Activated CD8-positive, alpha-beta memory T cell treated with anti-CD3 and anti-CD28 coated beads, Interleukin-2, amount 50 U/mL, for 24 hours (primary cell): ENCODE measurements around the gene CLTB.
A peak's percentile ranks its signal among the peaks of the same experiment; 100 is the strongest.
"Not testable (repeated sequence)": the region's sequence is repeated elsewhere in the genome, so short reads cannot be mapped to it uniquely, and the experiment has no call there.

Experiments used
- DNase-seq: peaks from one replicate; pipeline ENCODE4 v3.0.0-alpha.2; 2020; ENCODE audit errors: extremely low read depth

CLTB gene

DNA sequence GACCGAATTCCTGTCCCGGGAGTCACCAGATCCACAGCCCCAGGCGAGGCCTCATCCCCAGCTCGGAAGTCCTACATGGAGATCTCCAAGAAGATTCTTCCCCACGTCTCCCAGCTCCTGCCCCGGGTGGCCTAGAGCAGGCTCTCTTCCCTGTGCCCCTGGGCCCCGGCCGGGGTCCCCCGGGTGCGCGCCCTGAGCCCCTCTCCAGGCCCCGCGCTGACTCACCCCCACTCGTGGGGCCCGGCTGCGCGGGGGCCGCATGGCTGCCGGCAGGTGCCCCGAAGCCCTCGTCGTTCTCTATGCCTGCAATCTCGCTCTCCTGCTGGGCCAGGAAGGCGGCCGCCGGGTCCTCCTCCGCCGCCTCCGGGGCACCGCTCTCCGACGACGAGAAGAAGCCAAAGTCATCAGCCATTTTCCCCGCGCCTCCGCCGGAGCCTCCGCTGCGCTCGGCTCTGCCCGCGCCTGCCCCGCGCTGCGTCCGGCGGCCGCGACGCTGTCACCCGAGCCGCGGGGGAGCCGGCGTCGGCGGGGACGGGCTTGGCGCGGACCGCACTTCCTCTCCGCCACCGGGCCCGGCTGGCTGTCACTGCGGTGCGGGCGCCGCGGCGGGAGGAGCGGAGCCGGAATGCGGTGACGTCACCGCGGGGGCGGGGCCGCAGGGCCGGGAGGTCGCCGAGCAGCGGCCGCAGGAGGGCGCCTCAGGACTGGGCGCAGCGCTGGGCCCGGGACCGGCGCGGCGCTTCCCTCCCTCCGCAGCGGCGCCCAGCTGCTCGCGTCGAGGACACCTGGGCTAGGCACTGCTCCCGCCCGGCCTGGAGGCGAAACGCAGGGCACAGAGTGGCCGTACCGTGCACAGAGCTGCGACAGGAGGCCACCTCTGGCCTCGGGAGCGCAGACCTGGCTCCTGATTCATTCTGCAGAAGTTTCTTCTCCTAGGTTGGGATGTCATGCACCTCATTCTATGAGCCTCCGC is at the start of gene CLTB:
Gene CLTB (minus strand): TSS at position 588 of the 973 bp plus-strand sequence. CDS start 176 bp downstream, at position 412.
- DNase-seq = peak; percentile 63

DNA sequence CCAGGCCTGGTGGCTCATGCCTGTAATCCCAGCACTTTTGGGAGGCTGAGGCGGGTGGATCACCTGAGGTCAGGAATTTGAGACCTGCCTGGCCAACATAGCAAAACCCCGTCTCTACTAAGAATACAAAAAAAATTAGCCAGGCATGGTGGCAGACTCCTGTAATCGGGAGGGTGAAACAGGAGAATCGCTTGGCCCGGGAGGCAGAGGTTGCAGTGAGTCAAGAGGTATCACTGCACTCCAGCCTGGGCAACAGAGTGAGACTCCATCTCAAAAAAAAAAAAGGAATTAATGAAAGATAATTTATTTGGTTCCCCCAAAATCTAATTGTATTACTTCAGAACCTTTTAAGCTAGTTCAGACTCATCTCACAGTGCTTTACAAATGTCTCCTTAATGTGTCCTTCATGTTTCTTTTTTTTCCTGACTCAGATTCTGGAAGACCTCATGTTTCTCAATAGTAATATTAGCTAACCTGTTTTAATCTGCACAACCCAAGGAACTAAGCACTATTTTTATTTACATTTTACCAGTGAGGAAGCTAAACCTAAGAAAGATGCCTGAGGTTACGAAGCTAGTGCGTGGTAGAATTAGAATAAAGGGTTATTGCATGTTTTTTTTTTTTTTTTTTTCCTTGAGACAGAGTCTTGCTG is 46.9 kb upstream of the CLTB start:
- no peak for DNase-seq

- no peak for DNase-seq
Measured at GRCh38 chr5:176461349-176461748, 45.0 kb upstream of the CLTB start.

- DNase-seq = no peak
Measured at GRCh38 chr5:176458904-176459561, 42.7 kb upstream of the CLTB start.

GRCh38 chr5:176454724-176455394 is 38.5 kb upstream of the CLTB start:
- DNase-seq = no peak

DNA sequence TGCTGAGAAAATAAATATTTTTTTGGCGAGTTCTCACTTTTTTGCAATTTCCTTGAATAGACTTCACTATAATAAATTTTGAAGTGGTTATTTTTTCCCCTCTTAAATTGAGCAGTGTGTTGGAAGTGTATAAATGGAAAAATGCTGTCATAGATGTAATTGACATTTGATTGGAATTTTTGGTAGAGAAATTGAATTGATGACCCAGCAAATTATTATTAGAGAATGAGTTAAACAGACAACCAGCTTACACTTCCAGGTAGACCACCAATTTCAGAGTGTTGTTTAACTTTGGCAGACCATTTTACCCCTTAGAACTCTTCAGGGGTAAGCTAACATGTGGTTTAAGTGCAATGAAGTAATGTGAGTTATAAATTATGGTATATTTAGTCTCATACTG is 33.7 kb upstream of the CLTB start:
- no peak for DNase-seq

DNA sequence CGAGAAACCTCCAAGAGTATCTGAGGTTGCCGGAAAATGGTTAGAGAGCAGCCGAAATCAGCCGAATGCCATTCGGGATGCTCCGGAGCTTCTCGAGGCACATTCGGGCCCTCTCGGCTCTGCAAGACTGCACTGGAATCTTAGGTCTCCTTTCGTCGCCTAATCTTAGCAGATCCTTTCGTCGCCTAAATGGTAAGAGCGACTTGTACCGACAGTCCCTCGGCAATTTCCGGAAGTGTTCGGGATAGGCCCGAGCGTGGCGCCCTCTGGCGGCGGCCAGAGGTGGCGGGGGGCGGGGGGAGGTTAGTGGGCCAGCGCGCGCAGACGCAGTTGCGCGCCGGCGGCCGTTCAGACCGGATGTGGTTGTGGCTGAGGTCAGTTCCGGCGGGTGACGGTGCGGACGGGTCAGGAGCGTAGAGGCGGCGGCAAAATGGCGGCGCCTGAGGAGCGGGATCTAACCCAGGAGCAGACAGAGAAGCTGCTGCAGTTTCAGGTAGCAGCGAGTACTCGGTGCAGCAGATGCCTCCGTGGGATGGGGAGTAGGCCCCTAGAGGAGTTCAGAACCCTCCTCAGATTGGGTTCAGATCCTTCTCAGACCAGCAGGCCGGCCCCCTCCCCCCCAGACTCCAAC is 31.8 kb upstream of the CLTB start, which contains the start of gene FAF2:
Gene FAF2 (plus strand): TSS at position 408 of the 631 bp plus-strand sequence. CDS start 23 bp downstream, at position 431.
- DNase-seq = peak; percentile 93

DNA sequence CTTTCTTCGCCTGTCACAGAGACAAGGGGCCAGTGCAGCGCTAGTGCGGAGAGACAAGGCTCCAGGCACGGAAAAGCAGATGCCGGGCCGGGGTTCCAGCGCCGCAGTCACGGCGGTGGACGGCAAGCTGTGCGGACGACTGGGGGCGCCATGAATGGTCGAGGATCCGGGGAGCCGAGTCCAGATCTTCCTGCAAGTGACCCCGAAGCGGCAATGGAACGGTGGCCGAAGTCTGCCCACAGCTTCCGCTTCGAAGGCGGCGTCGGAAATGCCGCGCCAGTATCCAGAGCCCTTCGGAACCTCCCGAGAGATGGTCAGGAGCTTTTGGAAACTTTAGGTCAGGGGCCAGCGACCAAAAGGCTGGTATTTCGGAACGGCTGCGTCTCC is 31.2 kb upstream of the CLTB start:
- DNase-seq = no peak

GRCh38 chr5:176446884-176447590 is 30.7 kb upstream of the CLTB start:
- no peak for DNase-seq

DNA sequence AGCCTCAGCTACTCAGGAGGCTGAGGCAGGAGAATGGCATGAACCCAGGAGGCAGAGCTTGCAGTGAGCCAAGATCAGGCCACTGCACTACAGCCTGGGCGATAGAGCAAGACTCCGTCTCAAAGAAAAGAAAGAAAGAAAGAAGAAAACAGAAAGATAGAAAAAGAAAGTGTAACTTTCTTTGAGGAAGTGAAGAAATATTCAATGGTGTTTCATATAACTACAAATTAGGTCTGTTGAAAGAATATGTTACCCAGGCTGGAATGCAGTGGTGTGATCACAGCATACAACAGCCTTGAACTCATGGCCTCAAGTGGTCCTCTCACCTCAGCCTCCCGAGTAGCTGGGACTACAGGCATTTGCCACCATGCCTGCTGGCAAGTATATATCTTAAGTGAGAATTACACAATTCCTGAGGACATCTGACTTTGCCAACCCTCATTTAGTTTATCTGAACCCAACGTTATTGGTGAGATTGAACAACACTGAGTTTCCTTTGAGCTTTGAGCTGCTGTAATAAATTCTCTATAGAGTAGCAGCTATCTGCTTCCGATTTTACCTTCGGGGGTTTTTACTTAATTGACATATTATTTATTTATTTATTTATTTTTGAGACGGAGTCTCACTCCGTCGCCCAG is 29.8 kb upstream of the CLTB start:
- no peak for DNase-seq

DNA sequence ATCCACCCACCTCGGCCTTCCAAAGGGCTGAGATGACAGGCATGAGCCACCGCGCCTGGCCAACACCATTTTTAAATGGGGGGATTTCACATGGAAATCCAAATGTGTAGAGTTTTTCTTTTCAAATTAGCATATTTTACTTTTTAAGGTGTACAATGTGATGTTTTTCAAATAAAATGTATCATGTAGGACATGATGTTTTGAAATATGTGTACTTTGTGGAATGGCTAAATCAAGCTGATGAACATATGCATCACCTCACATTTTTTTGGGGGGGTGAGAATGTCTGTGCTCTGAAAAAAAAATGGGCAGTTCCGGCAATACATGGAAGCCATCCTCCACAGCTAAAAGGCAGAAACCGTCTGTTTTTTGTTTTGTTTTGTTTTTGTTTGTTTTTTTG is 28.4 kb upstream of the CLTB start:
- no peak for DNase-seq

DNA sequence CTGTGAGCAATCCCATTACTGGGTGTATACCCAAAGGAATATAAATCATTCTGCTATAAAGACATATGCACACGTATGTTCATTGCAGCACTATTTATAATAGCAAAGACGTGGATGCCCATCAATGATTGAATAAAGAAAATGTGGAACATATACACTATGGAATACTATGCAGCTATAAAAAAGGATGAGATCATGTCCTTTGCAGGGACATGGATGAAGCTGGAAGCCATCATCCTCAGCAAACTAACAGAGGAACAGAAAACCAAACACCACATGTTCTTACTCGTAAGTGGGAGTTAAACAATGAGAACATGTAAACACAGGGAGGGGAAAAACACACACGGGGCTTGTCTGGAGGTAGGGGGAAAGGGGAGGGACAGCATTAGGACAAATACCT is 26.6 kb upstream of the CLTB start:
- not testable (repeated sequence) for DNase-seq

GRCh38 chr5:176441921-176442323 is 25.6 kb upstream of the CLTB start:
- DNase-seq = no peak

DNA sequence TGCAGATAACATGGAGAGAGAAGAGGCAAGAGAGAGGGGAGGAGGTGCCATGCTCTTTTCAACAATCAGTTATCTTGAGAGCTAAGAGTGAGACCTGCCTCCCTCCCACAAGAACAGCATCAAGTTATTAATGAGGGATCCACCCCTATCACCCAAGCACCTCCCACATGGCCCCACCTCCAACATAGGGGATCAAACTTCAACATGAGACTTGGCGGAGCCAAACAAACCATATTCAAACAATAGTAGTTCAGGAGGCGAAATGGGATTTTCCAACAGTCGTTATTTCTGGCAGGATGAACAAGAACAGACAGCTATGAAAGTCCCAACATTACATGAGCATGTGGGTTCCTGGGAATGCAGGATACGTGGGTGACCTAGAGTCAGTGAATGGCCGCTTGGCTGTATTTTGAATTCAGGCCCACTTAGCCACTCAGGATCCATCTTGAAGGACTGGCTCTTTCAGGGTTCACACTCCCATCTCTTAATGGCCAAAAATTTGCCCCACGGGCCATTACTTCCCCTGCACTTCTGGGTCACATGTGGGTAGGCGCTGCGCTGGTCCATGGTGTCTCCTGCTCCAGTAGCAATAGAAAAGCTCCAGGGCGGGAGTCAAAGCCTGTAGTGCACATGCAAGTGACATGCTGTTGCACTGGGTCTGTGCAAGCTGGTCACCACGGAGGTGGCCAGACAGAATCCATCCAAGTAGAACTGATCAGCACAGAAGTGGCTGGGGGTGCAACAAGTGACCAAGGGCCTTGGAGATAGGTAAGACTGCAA is 24.8 kb upstream of the CLTB start:
- DNase-seq = no peak

- DNase-seq = no peak
Measured at GRCh38 chr5:176438959-176439757, 22.8 kb upstream of the CLTB start.

- no peak for DNase-seq
Measured at GRCh38 chr5:176436656-176437055, 20.3 kb upstream of the CLTB start.

GRCh38 chr5:176432707-176433106 is 16.4 kb upstream of the CLTB start:
- no peak for DNase-seq

- DNase-seq = no peak
Measured at GRCh38 chr5:176429972-176430371, 13.6 kb upstream of the CLTB start.

- no peak for DNase-seq
Measured at GRCh38 chr5:176427971-176428370, 11.6 kb upstream of the CLTB start.
